NCI-H2107 (cell line): Measurements from ENCODE around the gene CNNM4.

Source experiments
- DNase-seq: peaks from one replicate; lab custom pipeline; 2025; lab: John Stamatoyannopoulos, UW

CNNM4 gene

DNA sequence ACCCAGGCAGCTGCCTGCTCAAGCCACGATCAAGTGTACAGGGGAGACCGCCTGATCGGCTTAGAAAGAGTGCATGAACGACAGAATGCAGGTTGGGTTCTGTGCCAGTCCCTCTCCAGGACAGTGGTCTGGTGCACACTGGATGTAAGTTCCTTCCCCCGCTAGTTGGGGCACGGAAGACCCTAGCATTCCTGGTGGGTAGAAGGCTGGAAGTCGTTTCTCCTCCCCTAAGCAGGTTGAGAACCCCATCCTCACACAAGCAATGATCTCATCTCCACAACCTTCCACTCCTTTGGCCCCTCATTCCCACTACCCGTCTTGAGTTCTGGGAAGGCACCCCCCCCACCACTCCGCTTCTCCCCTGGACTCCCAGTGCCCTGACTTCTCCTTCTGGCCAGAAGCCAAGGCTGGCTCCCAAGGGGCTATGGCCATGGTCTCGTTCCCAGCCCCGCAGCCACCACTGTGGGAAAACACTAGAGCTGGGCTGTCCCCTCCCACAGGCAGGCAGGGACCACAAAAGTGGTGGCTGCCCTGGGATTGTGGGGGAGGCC is 98.5 kb downstream of the CNNM4 start:
- no peak for DNase-seq

DNA sequence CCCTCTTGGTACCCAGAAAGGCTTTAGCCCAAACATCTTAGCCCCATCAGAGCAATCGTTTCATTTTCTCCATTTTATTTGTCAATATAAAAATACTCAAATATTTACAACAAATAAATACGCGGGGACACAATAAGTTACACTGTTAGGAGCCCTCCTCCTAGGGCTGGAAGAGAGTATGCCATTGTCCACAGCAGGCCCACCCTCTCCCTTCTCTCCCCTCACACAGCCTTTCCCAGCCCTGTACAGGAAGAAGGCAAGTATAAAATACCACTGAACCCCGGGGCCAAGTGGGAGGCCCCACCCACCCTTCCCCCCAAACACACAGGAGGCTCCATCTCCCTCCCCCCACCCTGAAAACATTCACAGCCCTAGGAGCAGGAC is 99.0 kb downstream of the CNNM4 start:
- no peak for DNase-seq

DNA sequence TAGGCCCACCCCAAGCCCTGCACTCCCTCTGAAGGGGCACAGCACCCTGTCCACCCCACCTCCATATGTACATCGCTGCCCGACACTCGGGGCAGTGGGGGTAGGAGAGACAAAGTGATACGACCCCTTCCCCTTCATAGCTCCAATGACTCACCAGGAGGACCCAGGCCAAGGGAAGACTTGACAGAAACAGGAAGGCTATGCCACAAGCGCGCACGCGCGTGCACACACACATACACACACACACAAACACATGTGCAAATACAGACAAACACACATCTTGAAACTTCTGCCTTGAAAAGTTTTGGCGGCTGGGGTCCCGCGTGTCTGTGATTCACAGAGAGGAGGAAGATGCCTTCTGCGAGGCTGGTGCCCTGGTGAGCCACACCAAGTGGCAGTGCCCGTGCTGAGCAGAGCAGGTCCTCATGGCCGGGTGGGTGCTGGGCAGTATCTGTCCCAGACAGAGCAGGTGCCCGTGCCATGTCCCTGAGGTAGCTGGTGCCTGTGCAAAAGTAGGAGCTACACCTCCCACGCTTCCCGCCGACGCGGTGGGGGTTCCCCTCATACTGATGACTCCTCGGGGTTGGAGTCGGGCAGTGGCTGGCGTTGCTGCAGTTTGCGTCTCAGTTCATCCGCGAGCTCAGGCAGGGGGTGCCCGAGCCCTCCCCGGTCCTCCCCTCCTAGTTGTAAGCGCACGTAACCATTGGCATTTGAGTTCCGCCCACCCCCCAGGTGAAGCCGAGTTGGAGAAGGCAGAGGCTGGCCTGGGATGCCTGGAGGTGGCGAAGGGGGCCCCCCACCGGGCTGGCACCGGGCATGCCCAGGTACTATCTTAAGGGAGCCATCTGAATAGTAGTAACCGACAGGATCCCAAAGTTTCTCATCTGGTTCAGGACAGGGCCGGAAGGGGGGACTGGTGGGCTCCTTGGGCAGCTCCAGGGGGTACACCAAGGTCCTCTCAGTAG is 99.6 kb downstream of the CNNM4 start:
- no peak for DNase-seq

DNA sequence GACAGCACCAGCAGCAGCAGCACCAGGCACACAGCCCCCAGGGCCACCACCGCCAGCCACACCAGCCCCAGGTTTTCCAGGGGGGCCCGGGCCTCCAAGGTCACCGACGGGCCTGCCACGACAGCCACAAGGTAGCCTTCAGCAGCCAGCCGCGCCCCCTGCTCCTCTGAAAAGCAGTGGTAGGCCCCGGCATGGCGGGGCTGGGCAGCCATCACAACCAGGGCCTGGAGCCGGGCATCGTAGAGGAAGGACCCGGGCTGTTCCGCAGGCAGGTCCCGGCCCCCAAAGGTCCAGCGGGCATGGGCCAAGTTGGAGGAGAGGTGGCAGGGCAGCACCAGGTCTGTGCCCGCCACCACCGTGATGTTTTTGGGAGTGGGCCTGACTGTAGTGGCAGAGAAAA is 100.4 kb downstream of the CNNM4 start:
- no peak for DNase-seq
